NCI-H2081 treated with DMSO at 0.1 percent for 48 hours (cell line): ENCODE measurements around the gene CDH13.

Experiments
- DNase-seq: peaks from one replicate; lab custom pipeline; 2025; lab: John Stamatoyannopoulos, UW

Gene CDH13

GRCh38 chr16:83579436-83579835 is 952.7 kb downstream of the CDH13 start:
- no peak for DNase-seq

DNA sequence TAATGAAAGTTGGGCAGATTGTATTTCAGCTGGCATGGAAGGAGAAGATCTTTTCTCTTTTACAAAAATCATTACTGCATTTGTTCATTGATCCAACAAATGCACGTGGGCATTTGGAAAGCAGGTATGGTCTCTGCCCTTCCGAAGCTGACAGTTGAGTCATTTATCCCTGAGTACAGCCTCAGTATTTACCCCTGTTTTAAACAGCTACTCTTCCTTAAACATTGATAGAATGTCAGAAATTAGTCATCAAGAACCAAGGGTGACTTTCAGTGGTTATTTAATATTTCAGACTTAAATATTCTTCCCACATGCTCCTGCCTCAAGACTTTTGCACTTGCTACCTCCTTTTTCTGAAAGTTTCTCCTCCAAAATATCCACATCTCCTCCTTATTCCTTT is 954.3 kb downstream of the CDH13 start:
- DNase-seq, result no peak

DNA sequence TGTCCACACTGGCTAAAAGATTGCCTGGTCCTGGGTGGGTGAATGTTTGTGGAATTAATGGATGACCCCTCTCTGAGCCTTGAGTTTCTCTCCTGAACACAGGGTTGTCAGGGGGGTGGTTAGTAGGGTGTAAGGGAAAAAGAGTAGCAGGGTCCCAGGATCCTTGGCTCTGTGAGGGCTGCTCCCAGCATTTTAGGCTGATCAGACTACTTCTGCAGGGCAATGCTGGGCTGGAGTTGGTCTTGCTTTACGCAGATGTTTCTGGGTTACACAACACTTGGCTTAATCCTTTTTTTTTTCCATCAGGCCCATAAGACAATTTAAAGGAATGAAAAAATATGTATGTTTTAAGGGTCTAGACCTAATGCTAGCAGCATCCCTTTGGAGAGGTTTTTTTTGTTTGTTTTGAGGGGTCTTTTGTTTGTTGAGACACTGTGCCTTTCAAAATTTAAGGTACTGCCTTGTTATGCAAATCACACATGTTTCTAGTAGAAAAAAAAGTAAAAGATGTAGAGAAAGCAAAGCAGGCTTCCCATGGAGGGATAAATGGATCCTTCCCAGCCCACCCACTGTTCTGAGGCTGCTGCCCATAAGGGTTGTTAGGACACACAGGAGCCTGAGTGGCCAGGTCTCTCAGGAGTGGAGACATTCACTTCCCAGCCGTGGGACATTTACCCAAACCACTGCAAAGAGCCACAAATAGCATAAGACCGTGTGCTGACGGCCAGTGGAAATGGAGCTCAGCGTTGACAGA is 955.4 kb downstream of the CDH13 start:
- no peak for DNase-seq

GRCh38 chr16:83586036-83586435 is 959.3 kb downstream of the CDH13 start:
- DNase-seq, result no peak

GRCh38 chr16:83586461-83587200 is 959.9 kb downstream of the CDH13 start:
- DNase-seq, result no peak

GRCh38 chr16:83587201-83587600 is 960.4 kb downstream of the CDH13 start:
- DNase-seq, result no peak

GRCh38 chr16:83588070-83588469 is 961.3 kb downstream of the CDH13 start:
- DNase-seq, result no peak

- DNase-seq, result no peak
Observed at GRCh38 chr16:83589576-83589975, 962.8 kb downstream of the CDH13 start.

DNA sequence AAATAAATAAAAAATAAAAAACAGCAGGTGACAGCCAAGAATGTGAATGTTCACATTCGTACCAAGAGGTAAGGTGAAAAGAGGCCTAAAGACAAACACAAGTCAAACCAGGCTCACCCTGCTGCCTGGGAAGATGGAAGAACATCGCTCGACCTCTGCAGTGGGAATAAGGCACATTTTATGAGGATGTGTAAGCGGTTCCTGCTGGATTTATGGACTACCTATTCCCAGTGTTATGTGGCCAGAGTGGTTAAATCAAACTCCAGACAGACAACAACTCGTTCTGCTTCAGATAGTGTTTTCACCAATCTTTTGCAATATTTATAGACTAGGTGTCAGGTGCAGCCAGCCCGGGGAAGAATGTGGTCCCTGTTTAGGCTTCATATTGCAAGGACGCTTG is 966.0 kb downstream of the CDH13 start:
- no peak for DNase-seq

- DNase-seq, result no peak
Observed at GRCh38 chr16:83599789-83600462, 973.2 kb downstream of the CDH13 start.

- DNase-seq, result no peak
Observed at GRCh38 chr16:83602761-83603722, 976.3 kb downstream of the CDH13 start.

DNA sequence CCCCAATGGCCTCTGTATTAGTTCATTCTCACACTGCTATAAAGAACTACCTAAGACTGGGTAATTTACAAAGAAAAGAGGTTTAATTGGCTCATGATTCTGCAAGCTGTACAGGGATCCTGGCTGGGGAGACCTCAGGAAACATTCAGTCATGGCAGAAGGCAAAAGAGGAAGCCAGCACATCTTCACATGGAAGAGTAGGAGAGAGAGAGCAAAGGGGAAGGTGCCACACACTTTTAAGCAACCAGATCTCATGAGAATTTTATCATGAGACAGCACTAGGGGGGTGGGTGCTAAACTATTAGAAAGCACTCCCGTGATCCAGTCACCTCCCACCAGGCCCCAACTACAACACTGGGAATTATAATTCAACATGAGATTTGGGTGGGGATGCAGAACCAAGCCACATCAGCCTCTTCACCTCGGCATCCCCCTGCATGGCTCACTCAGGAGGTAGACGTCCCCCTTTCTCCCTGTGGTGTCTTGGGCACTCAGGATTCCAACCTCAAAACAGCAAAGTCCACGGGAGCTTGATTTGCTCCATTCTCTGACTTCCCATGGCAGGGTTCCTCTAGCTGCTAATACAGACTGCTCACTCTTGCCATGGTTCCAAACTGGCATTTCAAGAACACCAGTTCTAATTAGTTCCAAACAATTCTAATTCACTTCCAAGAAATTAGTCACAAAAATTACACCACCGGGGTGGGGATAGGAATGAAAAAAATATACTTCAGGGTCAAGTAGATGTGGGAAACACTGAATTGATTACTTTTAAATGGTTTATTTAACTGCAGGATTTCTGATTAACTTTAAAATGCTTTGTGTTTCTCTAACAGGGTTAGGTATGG is 977.2 kb downstream of the CDH13 start:
- no peak for DNase-seq

GRCh38 chr16:83606486-83607030 is 979.8 kb downstream of the CDH13 start:
- no peak for DNase-seq

GRCh38 chr16:83609178-83609577 is 982.4 kb downstream of the CDH13 start:
- no peak for DNase-seq

GRCh38 chr16:83615141-83615952 is 988.6 kb downstream of the CDH13 start:
- no peak for DNase-seq

DNA sequence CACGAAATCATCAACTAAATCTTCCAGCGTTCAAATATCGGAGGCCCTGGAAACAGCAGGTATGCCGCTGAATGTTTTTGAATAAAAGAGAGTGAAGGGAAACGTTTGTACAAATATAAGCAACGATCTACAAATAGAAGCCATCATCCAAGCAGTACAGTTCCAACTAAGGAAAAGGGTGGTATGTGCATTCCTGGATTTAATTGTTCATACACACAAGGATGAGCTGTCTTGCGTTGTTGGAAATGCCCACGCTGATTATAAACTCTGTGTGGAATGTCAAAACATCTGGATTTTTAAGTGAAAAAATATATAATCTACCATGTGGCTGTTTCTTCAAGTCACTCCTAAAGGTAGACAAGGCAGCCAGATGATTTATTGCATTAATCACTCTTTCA is 989.2 kb downstream of the CDH13 start:
- DNase-seq, result no peak

DNA sequence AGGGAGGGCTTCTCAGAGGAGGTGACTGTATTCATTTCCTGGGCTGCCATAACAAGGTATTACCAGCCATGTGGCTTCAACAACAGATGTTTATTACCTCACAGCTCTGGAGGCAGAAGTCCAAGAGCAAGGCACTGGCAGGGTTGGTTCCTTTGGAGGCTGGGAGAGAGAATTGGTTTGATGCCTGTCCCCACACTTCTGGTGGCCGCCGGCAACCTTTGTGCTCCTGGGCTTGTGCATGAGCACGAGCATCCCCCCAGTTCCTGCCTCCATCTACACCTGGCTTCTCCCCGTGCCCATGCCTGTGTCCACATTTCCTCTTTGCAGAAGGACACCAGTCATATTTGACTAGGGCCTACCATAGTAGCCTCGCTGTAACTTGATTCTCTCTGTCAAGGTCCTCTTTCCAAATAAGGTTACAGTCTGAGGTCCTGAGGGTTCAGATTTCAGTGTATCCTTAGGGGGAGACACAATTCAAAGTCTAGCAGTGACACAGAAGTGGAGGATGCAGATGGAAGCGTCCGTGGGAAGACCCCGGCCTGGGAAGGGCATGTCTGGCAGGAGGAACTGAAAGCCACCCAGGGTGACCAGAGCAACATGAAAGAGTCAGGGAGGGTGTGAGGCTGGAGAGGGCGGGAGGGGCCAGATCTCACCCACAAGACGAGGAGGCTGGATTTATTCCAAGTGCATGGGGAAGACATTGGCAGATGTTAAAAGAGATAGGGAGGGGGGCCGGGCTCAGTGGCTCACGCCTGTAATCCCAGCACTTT is 992.8 kb downstream of the CDH13 start:
- no peak for DNase-seq

- DNase-seq, result no peak
Observed at GRCh38 chr16:83622010-83622409, 995.2 kb downstream of the CDH13 start.
